GM12801 (cell line): ENCODE results near the gene ZNF496.

ENCODE experiments used
- TF ChIP-seq, protein P1 (sequence below): IDR thresholded peaks from one replicate; pipeline ENCODE4 v1.5.1; 2011; ENCODE audit warnings: control low read depth; ENCODE audit not compliant: insufficient read length; ENCODE audit errors: extremely low read depth

ZNF496 gene

DNA sequence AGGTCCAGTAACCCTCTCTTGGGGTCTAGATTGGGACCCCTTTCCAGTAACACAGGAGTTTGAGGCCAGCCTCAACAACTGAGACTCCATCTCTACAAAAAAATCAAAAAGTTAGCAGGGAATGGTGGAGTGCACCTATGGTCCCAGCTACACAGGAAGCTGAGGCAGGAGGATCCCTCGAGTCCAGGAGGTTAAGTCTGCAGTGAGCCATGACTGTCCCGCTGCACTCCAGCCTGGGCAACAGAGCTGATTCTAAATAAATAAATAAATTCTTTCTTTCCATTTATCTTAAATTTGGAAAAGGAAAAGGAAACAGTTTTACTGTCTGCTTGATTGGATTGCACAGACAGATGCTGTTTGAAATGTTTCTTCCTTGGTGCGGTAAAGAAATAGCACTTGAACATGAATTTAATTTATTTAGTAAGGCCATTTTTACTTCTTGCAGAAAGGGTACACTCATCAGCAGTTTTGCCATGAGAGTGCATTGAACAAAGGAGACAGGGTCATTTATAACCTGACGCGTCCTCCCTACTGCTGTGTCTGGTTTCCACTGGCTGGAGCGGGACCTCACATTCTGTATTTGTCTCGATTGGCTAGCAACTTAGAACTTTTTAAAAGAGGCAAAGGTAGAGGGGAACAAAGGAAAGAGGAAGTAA lies 37.0 kb upstream of the ZNF496 start:
- TF ChIP-seq, protein P1, sequence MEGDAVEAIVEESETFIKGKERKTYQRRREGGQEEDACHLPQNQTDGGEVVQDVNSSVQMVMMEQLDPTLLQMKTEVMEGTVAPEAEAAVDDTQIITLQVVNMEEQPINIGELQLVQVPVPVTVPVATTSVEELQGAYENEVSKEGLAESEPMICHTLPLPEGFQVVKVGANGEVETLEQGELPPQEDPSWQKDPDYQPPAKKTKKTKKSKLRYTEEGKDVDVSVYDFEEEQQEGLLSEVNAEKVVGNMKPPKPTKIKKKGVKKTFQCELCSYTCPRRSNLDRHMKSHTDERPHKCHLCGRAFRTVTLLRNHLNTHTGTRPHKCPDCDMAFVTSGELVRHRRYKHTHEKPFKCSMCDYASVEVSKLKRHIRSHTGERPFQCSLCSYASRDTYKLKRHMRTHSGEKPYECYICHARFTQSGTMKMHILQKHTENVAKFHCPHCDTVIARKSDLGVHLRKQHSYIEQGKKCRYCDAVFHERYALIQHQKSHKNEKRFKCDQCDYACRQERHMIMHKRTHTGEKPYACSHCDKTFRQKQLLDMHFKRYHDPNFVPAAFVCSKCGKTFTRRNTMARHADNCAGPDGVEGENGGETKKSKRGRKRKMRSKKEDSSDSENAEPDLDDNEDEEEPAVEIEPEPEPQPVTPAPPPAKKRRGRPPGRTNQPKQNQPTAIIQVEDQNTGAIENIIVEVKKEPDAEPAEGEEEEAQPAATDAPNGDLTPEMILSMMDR, result no peak

DNA sequence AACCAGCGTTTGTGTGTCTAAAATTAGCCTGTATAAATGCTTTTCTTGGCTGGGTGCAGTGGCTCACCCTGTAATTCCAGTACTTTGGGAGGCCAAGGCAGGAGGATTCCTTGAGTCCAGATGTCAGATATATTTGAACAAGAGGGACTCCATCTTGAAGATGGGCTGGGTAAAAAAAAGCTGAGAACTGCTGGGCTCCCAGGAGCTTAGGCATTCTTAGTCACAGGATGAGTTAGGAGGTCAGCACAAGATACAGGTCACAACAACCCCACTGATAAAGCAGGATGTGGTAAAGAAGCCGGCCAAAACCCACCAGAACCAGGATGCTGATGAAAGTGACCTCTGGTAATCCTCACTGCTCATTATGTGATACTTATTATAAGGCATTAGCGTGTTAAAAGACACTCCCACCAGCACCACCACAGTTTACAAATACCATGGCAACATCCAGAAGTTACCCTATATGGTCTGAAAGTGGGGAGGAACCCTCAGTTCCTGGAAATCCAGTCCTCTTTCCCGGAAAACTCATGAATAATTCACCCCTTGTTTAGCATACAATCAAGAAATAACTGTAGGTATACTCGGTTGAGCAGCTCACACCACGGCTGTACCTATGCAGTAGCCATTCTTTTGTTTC lies 36.2 kb upstream of the ZNF496 start:
- TF ChIP-seq, protein P1, result no peak

DNA sequence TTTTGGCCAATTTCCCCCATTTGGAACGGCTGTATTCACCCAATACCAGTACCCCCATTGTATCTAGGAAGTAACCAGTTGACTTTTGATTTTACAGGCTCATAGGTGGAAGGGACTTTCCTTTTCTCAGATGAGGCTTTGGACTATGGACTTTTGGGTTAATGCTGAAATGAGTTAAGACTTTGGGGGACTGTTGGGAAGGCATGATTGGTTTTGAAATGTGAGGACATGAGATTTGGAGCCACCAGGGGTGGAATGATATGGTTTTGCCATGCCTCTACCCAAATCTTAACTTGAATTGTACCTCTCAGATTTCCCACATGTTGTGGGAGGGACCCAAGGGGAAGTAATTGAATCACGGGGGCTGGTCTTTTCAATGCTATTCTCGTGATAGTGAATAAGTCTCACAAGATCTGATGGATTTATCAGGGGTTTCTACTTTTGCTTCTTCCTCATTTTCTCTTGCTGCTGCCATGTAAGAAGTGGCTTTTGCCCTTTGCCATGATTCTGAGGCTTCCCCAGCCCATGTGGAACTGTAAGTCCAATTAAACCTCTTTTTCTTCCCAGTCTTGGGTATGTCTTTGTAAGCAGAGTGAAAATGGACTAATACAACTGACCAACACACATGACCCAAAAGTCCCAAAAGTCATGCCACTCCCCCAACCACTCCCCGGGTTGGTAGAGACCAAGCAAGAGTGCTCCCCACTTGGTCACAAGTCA lies 35.4 kb upstream of the ZNF496 start:
- TF ChIP-seq, protein P1, result no peak

DNA sequence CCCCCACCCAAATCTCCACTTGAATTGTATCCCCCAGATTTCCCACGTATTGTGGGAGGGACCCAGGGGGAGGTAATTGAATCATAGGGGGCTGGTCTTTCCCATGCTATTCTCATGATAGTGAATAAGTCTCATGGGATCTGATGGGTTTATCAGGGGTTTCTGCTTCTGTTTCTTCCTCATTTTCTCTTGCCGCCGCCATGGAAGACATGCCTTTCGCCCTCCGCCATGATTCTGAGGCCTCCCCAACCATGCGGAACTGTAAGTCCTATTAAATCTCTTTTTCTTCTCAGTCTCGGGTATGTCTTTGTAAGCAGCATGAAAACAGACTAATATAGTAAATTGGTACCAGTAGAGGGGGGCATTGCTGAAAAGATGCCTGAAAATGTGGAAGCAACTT lies 33.4 kb upstream of the ZNF496 start:
- TF ChIP-seq, protein P1, result no peak

DNA sequence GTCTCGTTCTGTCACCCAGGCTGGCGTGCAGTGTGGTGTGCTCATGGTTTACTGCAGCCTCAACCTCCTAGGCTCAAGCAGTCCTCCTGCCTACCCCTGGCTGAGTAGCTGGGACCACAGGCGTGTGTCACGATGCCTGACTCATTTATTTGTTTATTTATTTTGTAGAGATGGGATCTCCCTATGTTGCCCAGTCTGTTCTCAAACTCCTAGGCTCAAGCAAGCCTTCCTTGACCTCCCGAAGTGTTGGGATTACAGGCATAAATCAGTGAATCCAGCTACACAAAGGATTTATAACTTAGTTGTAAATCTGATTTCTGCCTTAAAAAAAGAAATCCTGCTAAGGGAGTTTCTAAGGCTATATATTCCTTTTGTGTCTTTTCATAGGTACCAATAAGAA lies 30.5 kb upstream of the ZNF496 start:
- TF ChIP-seq, protein P1, result no peak

DNA sequence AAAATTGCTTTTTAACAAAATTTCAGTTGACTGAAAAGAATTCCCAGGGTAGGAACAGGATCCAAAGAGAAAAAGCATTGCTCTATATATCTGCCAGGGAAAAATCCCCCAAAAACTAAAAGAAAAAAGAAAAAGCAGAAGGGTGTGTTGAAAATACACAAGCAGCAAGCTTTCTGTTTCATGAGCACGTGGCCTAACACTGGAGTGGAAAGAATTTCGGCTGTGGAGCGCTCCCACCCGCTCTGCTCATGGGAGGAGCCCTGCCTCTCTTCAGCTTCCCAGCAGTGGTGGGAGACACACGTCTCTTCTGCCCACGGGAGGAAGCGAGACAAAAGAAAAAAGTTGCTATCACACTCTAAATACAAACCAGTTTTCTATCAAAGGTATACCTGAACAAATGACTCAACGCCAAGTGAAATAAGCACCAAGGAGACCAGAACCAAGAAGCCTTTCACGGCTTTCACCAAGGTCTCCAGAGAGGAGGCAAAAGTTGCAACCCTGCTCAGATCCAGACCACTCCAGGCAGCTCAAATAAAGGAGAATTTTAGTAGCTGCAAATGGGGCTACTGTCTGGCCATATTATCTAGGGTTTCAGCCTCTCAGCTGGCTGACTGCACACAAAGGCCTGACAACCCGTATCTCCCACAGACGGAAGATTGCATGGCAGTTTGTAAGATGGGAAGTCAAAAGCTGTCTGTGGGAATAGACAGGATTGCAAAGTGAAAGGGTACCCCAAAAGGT lies 29.5 kb upstream of the ZNF496 start:
- TF ChIP-seq, protein P1, result no peak
